AG09309 (cell line): ENCODE data around the gene CNTN2.

Source experiments
- DNase-seq: peaks from one replicate; pipeline ENCODE4 v3.0.0-alpha.2; 2010; ENCODE audit warnings: low read depth
- H3K4me3 ChIP-seq: 2 replicates; pipeline ENCODE4 v1.5.1; 2011; ENCODE audit warnings: mild to moderate bottlenecking, low read depth, low read length, moderate library complexity; ENCODE audit not compliant: control insufficient read depth
- CTCF ChIP-seq: IDR thresholded peaks from 2 replicates; pipeline ENCODE4 v1.5.1; 2011; ENCODE audit warnings: mild to moderate bottlenecking, low read depth, low read length, inconsistent platforms; ENCODE audit not compliant: insufficient read depth, control insufficient read depth; ENCODE audit errors: missing control alignments

The CNTN2 gene

GRCh38 chr1:205030896-205031295 is 12.1 kb upstream of the CNTN2 start:
- DNase-seq = no peak
- no peak overlapping the region for H3K4me3 ChIP-seq
- no peak for TF ChIP-seq CTCF

GRCh38 chr1:205032508-205032907 is 10.5 kb upstream of the CNTN2 start:
- no peak for DNase-seq
- TF ChIP-seq CTCF = no peak
- H3K4me3 ChIP-seq = no peak overlapping the region

GRCh38 chr1:205037539-205037938 is 5.5 kb upstream of the CNTN2 start:
- no peak for TF ChIP-seq CTCF
- no peak overlapping the region for H3K4me3 ChIP-seq
- DNase-seq = no peak

- H3K4me3 ChIP-seq = no peak overlapping the region
- DNase-seq = no peak
- no peak for TF ChIP-seq CTCF
Measured at GRCh38 chr1:205038132-205038786, 4.8 kb upstream of the CNTN2 start.

- no peak for TF ChIP-seq CTCF
- no peak overlapping the region for H3K4me3 ChIP-seq
- DNase-seq = no peak
Measured at GRCh38 chr1:205041001-205041715, 1.9 kb upstream of the CNTN2 start.

- no peak for TF ChIP-seq CTCF
- DNase-seq = no peak
- no peak overlapping the region for H3K4me3 ChIP-seq
Measured at GRCh38 chr1:205041998-205042910, 758 bp upstream of the CNTN2 start.
